Measurements from ENCODE around the gene SOCS2. TPM values are rescaled to one million over a fixed set of nuclear protein-coding genes. Genes with fewer than 3 reads are reported as not detected.

Gene SOCS2
- total RNA-seq, 1 experiment from 2014 or later: 15.2 TPM

- Histone ChIP-seq H3K27ac (ENCODE audit: low read depth, low read length) (peak overlapping the region; percentile 93), H3K9ac (ENCODE audit: low read length) (peak overlapping the region; percentile 86), H4K20me1 (ENCODE audit: insufficient read depth) (no peaks in the 10 kb centered on the region), H3K79me2 (ENCODE audit: insufficient read depth, low read length) (peaks cover 24% of the 10 kb centered on the region), H3K4me3 (replicated peaks in 1 of 2; ENCODE audit: low read depth in 1 of 2, low read length in 2 of 2) (peak overlapping the region; percentile 72 to 73), H3K9me2 (ENCODE audit: insufficient read depth) (no peaks in the 10 kb centered on the region), H3K36me3 (ENCODE audit: control insufficient read depth in 1 of 2, insufficient read depth in 2 of 2, low read length in 2 of 2) (peaks cover 0 to 12% of the 10 kb centered on the region in 2 experiments; a peak in 1 of 4 replicates), H3K9me3 (ENCODE audit: control insufficient read depth in 1 of 2, insufficient read depth in 1 of 2, low read depth in 1 of 2, low read length in 2 of 2) (no peaks in the 10 kb centered on the region), H3K27me3 (ENCODE audit: insufficient read depth, low read length) (no peaks in the 10 kb centered on the region), H3K4me1 (ENCODE audit: control insufficient read depth in 1 of 2, insufficient read depth in 2 of 2, low read length in 2 of 2) (peaks cover 2 to 24% of the 10 kb centered on the region in 2 experiments; a peak in 3 of 4 replicates), H2AFZ (ENCODE audit: low read depth, low read length, poor library complexity, severe bottlenecking) (peak overlapping the region; percentile 57), H3K4me2 (ENCODE audit: low read length) (peak overlapping the region; percentile 93)
- DNase-seq (ENCODE audit: low read depth, low spot score) (peak; percentile 89), ATAC-seq (peak; percentile 75)
- POLR2A ChIA-PET: no interaction called here
- RAD21 ChIA-PET (ENCODE audit: low non-redundant PET in 1 of 2, low total read pairs in 2 of 2, uncharacterized antibody in 2 of 2, unreplicated experiment in 2 of 2): interaction anchor here in 1 of 2 experiments (0.7 kb wide), 1 partner anchor 197 kb away, joined by 3 read pairs; no protein-coding TSS in a partner anchor
- intact Hi-C loops (cut with micrococcal nuclease): loop anchor here (2.0 kb wide), 1 partner anchor 106 kb away; the partner anchor contains the start of gene CRADD
- no TSS peak for BruUV-seq (replicated peaks)
- CTCF ChIA-PET: interaction anchor here (0.6 to 2.9 kb wide), 2 partner anchors 505 to 531 kb away, joined by 3 to 42 read pairs; no protein-coding TSS in a partner anchor
- TF ChIP-seq SRF (IDR thresholded peaks at IDR 0.05; ENCODE audit: low read depth) (no peak), RAD21 (IDR thresholded peaks at IDR 0.05; ENCODE audit: low read depth) (no peak), SP1 (IDR thresholded peaks at IDR 0.05; ENCODE audit: low read depth) (peak; percentile 82), CBX3 (IDR thresholded peaks at IDR 0.05; ENCODE audit: low read depth) (peak; percentile 40), TCF7L2 (IDR thresholded peaks at IDR 0.05; ENCODE audit: borderline replicate concordance, extremely low read depth, insufficient read depth, insufficient read length) (peak; percentile 17), POLR2A (IDR thresholded peaks at IDR 0.05; ENCODE audit: borderline replicate concordance, extremely low read depth, insufficient read depth, insufficient read length) (no peak), ZNF274 (IDR thresholded peaks at IDR 0.05; ENCODE audit: low read depth, low read length) (no peak), YY1 (IDR thresholded peaks at IDR 0.05; ENCODE audit: extremely low read depth, insufficient replicate concordance, low read depth, low read length) (peak; percentile 63), POLR2AphosphoS5 (IDR thresholded peaks at IDR 0.05; ENCODE audit: low read depth, low read length) (peak; percentile 68), CTCF (IDR thresholded peaks at IDR 0.05 in 2 of 3, conservative IDR thresholded peaks at IDR 0.05 in 1 of 3; ENCODE audit: borderline replicate concordance in 1 of 3, insufficient read depth in 1 of 3, low read depth in 2 of 3, low read length in 2 of 3) (no peak), FOSL1 (IDR thresholded peaks at IDR 0.05; ENCODE audit: low read depth) (no peak), SIN3A (IDR thresholded peaks at IDR 0.05; ENCODE audit: low read depth) (peak; percentile 62), EZH2phosphoT487 (IDR thresholded peaks at IDR 0.05; ENCODE audit: borderline replicate concordance) (no peak), ELF1 (IDR thresholded peaks at IDR 0.05; ENCODE audit: borderline replicate concordance, low read depth) (no peak), ZFX (IDR thresholded peaks at IDR 0.05) (peak; percentile 68), EGR1 (IDR thresholded peaks at IDR 0.05; ENCODE audit: low read depth) (peak; percentile 99), CEBPB (IDR thresholded peaks at IDR 0.05; ENCODE audit: low read depth) (no peak; the same call in 1 of the 2 replicates), EZH2 (IDR thresholded peaks at IDR 0.05) (no peak), JUND (IDR thresholded peaks at IDR 0.05) (peak; percentile 30)
- TF ChIP-seq, protein P1, sequence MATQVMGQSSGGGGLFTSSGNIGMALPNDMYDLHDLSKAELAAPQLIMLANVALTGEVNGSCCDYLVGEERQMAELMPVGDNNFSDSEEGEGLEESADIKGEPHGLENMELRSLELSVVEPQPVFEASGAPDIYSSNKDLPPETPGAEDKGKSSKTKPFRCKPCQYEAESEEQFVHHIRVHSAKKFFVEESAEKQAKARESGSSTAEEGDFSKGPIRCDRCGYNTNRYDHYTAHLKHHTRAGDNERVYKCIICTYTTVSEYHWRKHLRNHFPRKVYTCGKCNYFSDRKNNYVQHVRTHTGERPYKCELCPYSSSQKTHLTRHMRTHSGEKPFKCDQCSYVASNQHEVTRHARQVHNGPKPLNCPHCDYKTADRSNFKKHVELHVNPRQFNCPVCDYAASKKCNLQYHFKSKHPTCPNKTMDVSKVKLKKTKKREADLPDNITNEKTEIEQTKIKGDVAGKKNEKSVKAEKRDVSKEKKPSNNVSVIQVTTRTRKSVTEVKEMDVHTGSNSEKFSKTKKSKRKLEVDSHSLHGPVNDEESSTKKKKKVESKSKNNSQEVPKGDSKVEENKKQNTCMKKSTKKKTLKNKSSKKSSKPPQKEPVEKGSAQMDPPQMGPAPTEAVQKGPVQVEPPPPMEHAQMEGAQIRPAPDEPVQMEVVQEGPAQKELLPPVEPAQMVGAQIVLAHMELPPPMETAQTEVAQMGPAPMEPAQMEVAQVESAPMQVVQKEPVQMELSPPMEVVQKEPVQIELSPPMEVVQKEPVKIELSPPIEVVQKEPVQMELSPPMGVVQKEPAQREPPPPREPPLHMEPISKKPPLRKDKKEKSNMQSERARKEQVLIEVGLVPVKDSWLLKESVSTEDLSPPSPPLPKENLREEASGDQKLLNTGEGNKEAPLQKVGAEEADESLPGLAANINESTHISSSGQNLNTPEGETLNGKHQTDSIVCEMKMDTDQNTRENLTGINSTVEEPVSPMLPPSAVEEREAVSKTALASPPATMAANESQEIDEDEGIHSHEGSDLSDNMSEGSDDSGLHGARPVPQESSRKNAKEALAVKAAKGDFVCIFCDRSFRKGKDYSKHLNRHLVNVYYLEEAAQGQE (IDR thresholded peaks at IDR 0.05; ENCODE audit: low read depth): no peak
- TF ChIP-seq, protein P2, sequence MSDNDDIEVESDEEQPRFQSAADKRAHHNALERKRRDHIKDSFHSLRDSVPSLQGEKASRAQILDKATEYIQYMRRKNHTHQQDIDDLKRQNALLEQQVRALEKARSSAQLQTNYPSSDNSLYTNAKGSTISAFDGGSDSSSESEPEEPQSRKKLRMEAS (IDR thresholded peaks at IDR 0.05): peak; percentile 75; the same call in 1 of the 2 replicates
- TF ChIP-seq, protein P3, sequence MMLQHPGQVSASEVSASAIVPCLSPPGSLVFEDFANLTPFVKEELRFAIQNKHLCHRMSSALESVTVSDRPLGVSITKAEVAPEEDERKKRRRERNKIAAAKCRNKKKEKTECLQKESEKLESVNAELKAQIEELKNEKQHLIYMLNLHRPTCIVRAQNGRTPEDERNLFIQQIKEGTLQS (IDR thresholded peaks at IDR 0.05): no peak
These were observed 1.7 kb upstream of the SOCS2 start for GRCh38 chr12:93570552-93571364.

All from HCT116 (cell line).